OCI-LY7 (cell line): Measurements from ENCODE around the gene DLGAP4. TPM values are rescaled to one million over a fixed set of nuclear protein-coding genes. Genes with fewer than 3 reads are reported as not detected.

Source experiments
- BruUV-seq: library from RNA; stranded (reverse); fragments of 400-500 nt; replicated peaks from 2 replicates; lab custom pipeline; 2021; lab: Mats Ljungman, UMichigan
- CTCF ChIA-PET: fragments of 300-600 bp; sonication (Branson Sonifier 250); formaldehyde crosslinking; loops from one replicate; lab custom pipeline; 2022; ENCODE audit warnings: antibody characterized with exemption; ENCODE audit not compliant: unreplicated experiment; lab: Charles Lee
- POLR2A ChIA-PET: fragments of 300-600 bp; sonication (Branson Sonifier 250); formaldehyde crosslinking; loops from one replicate; lab custom pipeline; 2022; ENCODE audit warnings: antibody characterized with exemption; lab: Charles Lee
- DNase-seq: peaks from one replicate; pipeline ENCODE4 v3.0.0-alpha.2; 2015; ENCODE audit warnings: low spot score
- H2AFZ ChIP-seq: fragments of 200-600 bp; sonication (generic), shearing (Covaris generic); 2 replicates; pipeline ENCODE4 v1.6.1; 2014; ENCODE audit warnings: mild to moderate bottlenecking, antibody characterized with exemption, low read length, moderate library complexity
- H3K27ac ChIP-seq: fragments of 200-600 bp; sonication (generic); 2 replicates; pipeline ENCODE4 v1.5.1; 2014; ENCODE audit warnings: mixed run types, low read depth, mild to moderate bottlenecking, moderate library complexity, low read length, inconsistent platforms; ENCODE audit not compliant: poor library complexity, severe bottlenecking
- H3K36me3 ChIP-seq: fragments of 200-600 bp; sonication (generic); 2 replicates; pipeline ENCODE4 v1.6.1; 2014; ENCODE audit warnings: mild to moderate bottlenecking, antibody characterized with exemption, low read length, moderate library complexity, mixed read lengths; ENCODE audit not compliant: insufficient read depth
- H3K4me1 ChIP-seq: fragments of 200-600 bp; sonication (generic); 2 replicates; pipeline ENCODE4 v1.5.1; 2014; ENCODE audit warnings: mild to moderate bottlenecking, low read length; ENCODE audit not compliant: insufficient read depth, poor library complexity, severe bottlenecking
- H3K4me2 ChIP-seq: fragments of 200-600 bp; sonication (generic); 2 replicates; pipeline ENCODE4 v1.6.1; 2014; ENCODE audit warnings: mild to moderate bottlenecking, low read length
- H3K4me3 ChIP-seq: fragments of 200-600 bp; sonication (generic); 2 replicates; pipeline ENCODE4 v1.5.1; 2014; ENCODE audit warnings: mild to moderate bottlenecking, low read depth, low read length; ENCODE audit not compliant: poor library complexity, severe bottlenecking
- H3K79me2 ChIP-seq: fragments of 200-600 bp; sonication (generic); 2 replicates; pipeline ENCODE4 v1.6.1; 2016; ENCODE audit warnings: low read depth, mild to moderate bottlenecking, low read length, moderate library complexity, mixed read lengths; ENCODE audit not compliant: insufficient read depth
- H3K9me2 ChIP-seq: fragments of 200-600 bp; sonication (generic); 2 replicates; pipeline ENCODE4 v1.6.1; 2016; ENCODE audit warnings: mild to moderate bottlenecking, low read length, mixed read lengths; ENCODE audit not compliant: insufficient read depth
- H3K9me3 ChIP-seq: fragments of 200-600 bp; sonication (generic); 2 replicates; pipeline ENCODE4 v1.6.1; 2014; ENCODE audit warnings: mild to moderate bottlenecking, mixed run types, low read length, mixed read lengths
- H4K20me1 ChIP-seq: fragments of 200-600 bp; sonication (generic); 2 replicates; pipeline ENCODE4 v1.6.1; 2014; ENCODE audit warnings: mild to moderate bottlenecking, antibody characterized with exemption, low read length, moderate library complexity, mixed read lengths; ENCODE audit not compliant: insufficient read depth
- CTCF ChIP-seq: fragments of 200-600 bp; sonication (generic); conservative IDR thresholded peaks from 2 replicates; pipeline ENCODE4 v1.5.1; 2014; ENCODE audit warnings: mild to moderate bottlenecking, antibody characterized with exemption, low read length, moderate library complexity, mixed read lengths
- EZH2phosphoT487 ChIP-seq: fragments of 200-600 bp; sonication (generic); IDR thresholded peaks from 2 replicates; pipeline ENCODE4 v1.6.1; 2018; ENCODE audit warnings: low read depth, borderline replicate concordance, mild to moderate bottlenecking, mixed run types, antibody characterized with exemption, low read length, moderate library complexity, mixed read lengths
- intact Hi-C: fragments of 100-400 bp; cut with micrococcal nuclease; formaldehyde crosslinking; loops from one replicate; pipeline ENCODE4 v1.10.0; 2022; ENCODE audit not compliant: unreplicated experiment
- total RNA-seq, 2 experiments: library from RNA; depleted of rRNA in 1 of 2; stranded (reverse); fragments of >200 nt in 1 of 2; shearing (Covaris generic) in 1 of 2; gene quantifications; 2 replicates each; pipeline ENCODE4 v1.2.3, GENCODE V29; 2014 to 2022

The DLGAP4 gene
- total RNA-seq, 2 experiments from 2014 or later = 7.7 to 41.6 TPM

DNA sequence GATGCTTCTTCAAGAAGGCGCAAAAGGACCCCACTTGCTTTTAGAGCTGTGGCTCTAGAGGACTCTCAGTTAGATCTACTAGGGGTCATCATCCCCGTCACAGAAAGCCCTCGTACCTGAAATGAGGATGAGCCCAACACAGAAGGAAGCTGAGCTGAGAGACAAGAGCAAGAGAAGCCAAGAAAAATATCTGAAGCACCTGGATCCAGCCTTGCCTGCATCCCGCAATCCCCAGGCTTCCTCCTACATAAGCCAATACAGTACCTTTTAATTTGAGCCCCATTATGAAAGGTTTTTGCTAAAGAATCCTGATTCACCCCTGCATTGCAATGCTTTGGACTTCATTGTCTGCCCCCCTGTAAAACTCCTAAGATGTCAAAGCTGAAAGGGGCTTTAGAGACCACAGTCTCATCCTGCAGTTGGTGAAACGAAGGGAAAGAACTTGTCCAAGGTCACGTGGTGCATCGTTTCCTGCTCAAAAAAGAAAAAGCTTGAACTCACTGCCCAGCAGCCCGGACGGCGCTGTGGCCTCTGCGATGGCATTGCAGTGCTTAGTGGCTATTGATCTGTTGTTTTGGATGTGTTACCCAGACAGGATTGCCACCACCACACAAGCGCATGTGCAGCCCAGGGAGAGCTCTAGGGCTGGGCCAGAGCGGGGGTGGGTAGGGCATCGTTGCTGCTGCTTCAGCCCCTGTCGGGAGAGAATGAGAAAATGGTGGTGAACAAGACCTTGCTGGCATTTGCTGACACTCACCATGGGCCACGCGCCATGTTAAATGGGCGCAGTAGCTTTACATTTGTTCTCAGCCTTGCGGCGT is 41.5 kb upstream of the DLGAP4 start:
- DNase-seq = no peak
- Histone ChIP-seq H3K27ac (no peak overlapping the region), H2AFZ (no peak overlapping the region), H3K9me3 (no peaks in the 10 kb centered on the region), H3K4me2 (no peak overlapping the region), H3K36me3 (no peaks in the 10 kb centered on the region), H3K79me2 (no peaks in the 10 kb centered on the region), H3K9me2 (no peaks in the 10 kb centered on the region), H4K20me1 (no peaks in the 10 kb centered on the region), H3K4me3 (no peak overlapping the region), H3K4me1 (no peaks in the 10 kb centered on the region)
- ChIA-PET POLR2A (interaction anchor here (0.5 kb wide), 1 partner anchor 201 kb away, joined by 3 read pairs; no protein-coding TSS in a partner anchor), CTCF (interaction anchor here (0.6 kb wide), 1 partner anchor 1680 kb away, joined by 12 read pairs; no protein-coding TSS in a partner anchor)
- no TSS peak for BruUV-seq
- TF ChIP-seq EZH2phosphoT487 (no peak), CTCF (no peak)
- intact Hi-C loops = no loop called here

GRCh38 chr20:36266189-36266588 is 40.0 kb upstream of the DLGAP4 start:
- Histone ChIP-seq H3K4me3 (no peak overlapping the region), H3K79me2 (no peaks in the 10 kb centered on the region), H3K4me2 (no peak overlapping the region), H3K9me3 (no peaks in the 10 kb centered on the region), H3K27ac (no peak overlapping the region), H3K9me2 (no peaks in the 10 kb centered on the region), H3K36me3 (no peaks in the 10 kb centered on the region), H4K20me1 (no peaks in the 10 kb centered on the region), H2AFZ (no peak overlapping the region), H3K4me1 (no peaks in the 10 kb centered on the region)
- intact Hi-C loops = no loop called here
- BruUV-seq = no TSS peak
- DNase-seq = no peak
- ChIA-PET POLR2A (no interaction called here), CTCF (no interaction called here)
- TF ChIP-seq EZH2phosphoT487 = no peak
- TF ChIP-seq CTCF = no peak
